Prostate gland (tissue), 2 donors: Measurements from ENCODE around the gene RNF181. TPM values are rescaled to one million over a fixed set of nuclear protein-coding genes. Genes with fewer than 3 reads are reported as not detected.

Source experiments
- DNase-seq: peaks from one replicate; pipeline ENCODE4 v3.0.0-alpha.2; 2019; ENCODE audit warnings: low spot score
- H3K27ac ChIP-seq, 2 donors: fragments of 200-600 bp; sonication (generic); 2 replicates each; pipeline ENCODE4 v1.5.1; 2017 to 2019
- H3K27me3 ChIP-seq: fragments of 200-600 bp; sonication (generic); replicated peaks from 2 replicates; pipeline ENCODE4 v1.5.1; 2019; ENCODE audit not compliant: insufficient read depth
- H3K36me3 ChIP-seq, 2 donors: fragments of 200-600 bp; sonication (generic); 1 replicate in 1 of 2; 2 replicates in 1 of 2; pipeline versions ENCODE4 v1.5.1 to v1.8.1; 2017 to 2019
- H3K4me1 ChIP-seq: fragments of 200-600 bp; sonication (generic); replicated peaks from 2 replicates; pipeline ENCODE4 v1.5.1; 2019
- H3K4me3 ChIP-seq, 2 donors: fragments of 200-600 bp; sonication (generic); 2 replicates each; pipeline ENCODE4 v1.5.1; 2017 to 2019
- H3K9me3 ChIP-seq: fragments of 200-600 bp; sonication (generic); 2 replicates; pipeline ENCODE4 v1.5.1; 2017
- CTCF ChIP-seq, 4 experiments: fragments of 200-600 bp in 2 of 4; fragments of 450-650 bp in 2 of 4; sonication (generic) in 2 of 4; IDR thresholded peaks; 1 replicate in 3 of 4; 2 replicates in 1 of 4; pipeline ENCODE4 v1.5.1; 2016 to 2019; ENCODE audit warnings: antibody characterized with exemption in 4 of 4, mild to moderate bottlenecking in 2 of 4, moderate library complexity in 2 of 4
- POLR2A ChIP-seq: fragments of 450-650 bp; IDR thresholded peaks from one replicate; pipeline ENCODE4 v1.6.1; 2016; ENCODE audit warnings: antibody characterized with exemption, mild to moderate bottlenecking
- POLR2AphosphoS5 ChIP-seq: sonication (generic); formaldehyde crosslinking; IDR thresholded peaks from one replicate; pipeline ENCODE4 v1.6.1; 2017; ENCODE audit warnings: antibody characterized with exemption
- WGBS: methylation state at CpG from one replicate; pipeline ENCODE4 v1.1.5; 2018; 5-methylcytosine and 5-hydroxymethylcytosine counted together
- intact Hi-C: fragments of 100-400 bp; cut with DNase I; formaldehyde crosslinking; loops from one replicate; pipeline ENCODE4 v1.14.2; 2022
- total RNA-seq, 2 donors: library from RNA; depleted of rRNA; stranded (reverse); fragments of >200 nt; gene quantifications; one replicate each; pipeline ENCODE4 v1.1.0, GENCODE V29; 2016

Gene RNF181
- total RNA-seq, 2 donors from 2014 or later: 161 to 201 TPM

DNA sequence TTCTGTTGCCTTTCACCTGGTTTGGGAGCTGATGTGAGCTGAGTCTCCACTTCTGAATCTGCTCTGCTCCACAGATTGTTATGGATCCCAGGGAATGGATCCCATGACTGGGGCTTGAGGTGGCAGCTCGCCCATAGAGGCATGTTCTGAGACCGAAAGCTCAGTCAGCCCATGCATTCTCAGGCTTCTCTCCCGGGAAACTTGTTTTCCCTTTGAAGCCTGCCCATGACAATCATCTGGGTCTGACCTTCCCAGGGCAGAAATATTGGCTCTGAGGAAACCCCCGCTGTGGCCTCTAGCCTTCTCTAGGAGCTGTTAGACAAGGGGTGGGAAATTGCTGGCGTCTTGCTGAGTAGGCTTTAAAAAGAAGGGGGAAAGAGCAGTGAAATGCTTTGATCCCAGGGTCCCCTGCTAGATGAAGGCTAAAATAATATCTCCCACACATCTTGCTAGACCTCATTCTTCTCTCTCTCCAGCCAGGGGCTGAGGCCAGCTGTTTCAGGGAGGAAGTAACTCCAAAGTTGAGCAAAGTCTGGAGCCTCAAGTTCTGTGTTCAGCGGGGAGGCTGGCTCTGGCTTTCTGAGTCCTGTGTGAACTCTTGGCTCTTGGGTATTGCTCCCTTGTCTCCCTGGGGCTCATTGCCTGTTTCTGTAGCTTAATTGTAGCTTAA lies 16.1 kb upstream of the RNF181 start:
- intact Hi-C loops: no loop called here
- H3K4me3 ChIP-seq: peak overlapping the region; percentile 36 to 38
- WGBS: 40% methylated on average over 6 of the region's 6 CpGs

GRCh38 chr2:85580206-85580605 lies 15.3 kb upstream of the RNF181 start:
- DNase-seq: no peak
- Histone ChIP-seq H3K27ac (peak overlapping the region; percentile 78 to 92), H3K9me3 (no peaks in the 10 kb centered on the region), H3K4me3 (no peak overlapping the region), H3K36me3 (no peaks in the 10 kb centered on the region), H3K27me3 (no peaks in the 10 kb centered on the region), H3K4me1 (peaks cover 18% of the 10 kb centered on the region)
- intact Hi-C loops: no loop called here
- 81% methylated on average over 3 of the region's 3 CpGs for WGBS
- no peak for TF ChIP-seq POLR2AphosphoS5
- TF ChIP-seq POLR2A: no peak
- TF ChIP-seq CTCF (IDR thresholded peaks at IDR 0.05): no peak

More for the DNA sequence above, 16.1 kb upstream of the RNF181 start:
- H3K27me3 ChIP-seq: no peaks in the 10 kb centered on the region
- no peaks in the 10 kb centered on the region for H3K9me3 ChIP-seq
- no peak for TF ChIP-seq CTCF (IDR thresholded peaks at IDR 0.05)
- no peak for TF ChIP-seq POLR2AphosphoS5
- TF ChIP-seq POLR2A: no peak
- H3K4me1 ChIP-seq: peaks cover 18% of the 10 kb centered on the region
- peak overlapping the region; percentile 78 to 92 for H3K27ac ChIP-seq
- DNase-seq: no peak
- no peaks in the 10 kb centered on the region for H3K36me3 ChIP-seq

- no peaks in the 10 kb centered on the region for H3K9me3 ChIP-seq
- H3K27me3 ChIP-seq: no peaks in the 10 kb centered on the region
- H3K36me3 ChIP-seq: no peaks in the 10 kb centered on the region
- 72% methylated on average over 1 of the region's 1 CpG for WGBS
- no peak overlapping the region for H3K4me3 ChIP-seq
- no peak overlapping the region for H3K27ac ChIP-seq
- peaks cover 18% of the 10 kb centered on the region for H3K4me1 ChIP-seq
- intact Hi-C loops: no loop called here
- no peak for TF ChIP-seq POLR2AphosphoS5
- TF ChIP-seq CTCF (IDR thresholded peaks at IDR 0.05): no peak
- TF ChIP-seq POLR2A: no peak
- no peak for DNase-seq
These were observed 13.1 kb upstream of the RNF181 start for GRCh38 chr2:85582492-85582891.

DNA sequence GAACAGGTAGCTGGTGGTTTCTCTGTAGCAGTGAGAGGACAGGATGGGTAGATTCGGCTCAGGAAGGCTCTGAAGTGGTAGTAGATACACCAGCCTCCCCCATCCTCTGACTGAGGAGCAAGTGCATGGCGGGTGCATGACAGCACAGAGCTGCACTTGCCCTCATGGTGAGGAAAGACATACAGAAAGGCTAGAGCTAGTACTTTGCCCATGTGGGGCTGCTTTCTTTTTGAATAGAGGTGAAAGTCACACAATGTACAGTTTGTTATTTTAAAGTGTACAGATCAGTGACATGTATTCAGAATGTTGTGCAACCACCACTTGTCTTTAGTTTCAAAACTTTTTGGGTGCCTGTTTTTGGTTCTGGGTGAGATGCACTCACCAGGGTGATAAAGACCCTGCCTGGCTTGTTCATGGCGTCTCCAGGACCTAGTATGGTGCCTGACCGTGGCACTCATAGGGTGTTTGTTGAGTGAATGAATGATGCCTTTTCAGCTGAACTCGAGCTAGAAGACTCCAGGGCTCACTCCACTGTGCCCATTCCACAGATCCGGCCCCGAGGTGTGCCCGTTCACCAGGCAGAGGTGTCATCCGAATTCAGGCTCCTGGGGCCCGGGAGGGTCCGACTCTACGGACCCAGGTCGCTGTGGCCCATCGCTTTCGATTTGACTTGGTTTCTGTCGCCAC lies 11.7 kb upstream of the RNF181 start:
- Histone ChIP-seq H3K4me3 (peak overlapping the region; percentile 42 to 43), H3K27me3 (no peaks in the 10 kb centered on the region), H3K36me3 (no peaks in the 10 kb centered on the region), H3K4me1 (peaks cover 17% of the 10 kb centered on the region), H3K27ac (peak overlapping the region; percentile 76 to 86), H3K9me3 (no peaks in the 10 kb centered on the region)
- WGBS: 27% methylated on average over 16 of the region's 16 CpGs
- TF ChIP-seq POLR2AphosphoS5 (no peak), POLR2A (no peak), CTCF (IDR thresholded peaks at IDR 0.05) (no peak)
- no peak for DNase-seq
- intact Hi-C loops: no loop called here
